GM12864 (cell line): ENCODE results near the gene STYXL1.
A peak's percentile ranks its signal among the peaks of the same experiment; 100 is the strongest.

ENCODE experiments used
- DNase-seq: peaks from one replicate; pipeline ENCODE4 v3.0.0-alpha.2; 2011; ENCODE audit warnings: low read depth
- H3K4me3 ChIP-seq: 2 replicates; pipeline ENCODE4 v1.5.1; 2011; ENCODE audit warnings: mild to moderate bottlenecking, low read depth, low read length, control low read depth
- TF ChIP-seq, protein P1 (sequence below): IDR thresholded peaks from 2 replicates; pipeline ENCODE4 v1.5.1; 2011; ENCODE audit warnings: low read depth, mild to moderate bottlenecking, moderate library complexity, low read length, control low read depth, inconsistent platforms; ENCODE audit errors: missing control alignments

Gene STYXL1

DNA sequence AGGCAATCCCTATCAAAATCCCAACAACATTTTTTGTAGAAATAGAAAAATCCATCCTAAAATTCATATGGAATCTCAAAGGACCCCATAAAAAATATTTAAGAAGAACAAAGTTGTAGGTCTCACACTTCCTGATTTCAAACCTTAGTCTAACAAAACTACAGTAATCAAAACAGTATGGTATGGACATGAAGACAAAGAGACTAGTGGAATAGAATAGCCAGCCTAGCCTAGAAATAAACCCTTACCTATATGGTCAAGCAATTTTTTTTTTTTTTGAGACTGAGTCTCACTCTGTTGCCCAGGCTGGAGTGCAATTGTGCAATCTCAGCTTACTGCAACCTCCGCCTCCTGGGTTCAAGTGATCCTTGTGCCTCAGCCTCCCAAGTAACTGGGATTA is 49.8 kb downstream of the STYXL1 start:
- TF ChIP-seq, protein P1, sequence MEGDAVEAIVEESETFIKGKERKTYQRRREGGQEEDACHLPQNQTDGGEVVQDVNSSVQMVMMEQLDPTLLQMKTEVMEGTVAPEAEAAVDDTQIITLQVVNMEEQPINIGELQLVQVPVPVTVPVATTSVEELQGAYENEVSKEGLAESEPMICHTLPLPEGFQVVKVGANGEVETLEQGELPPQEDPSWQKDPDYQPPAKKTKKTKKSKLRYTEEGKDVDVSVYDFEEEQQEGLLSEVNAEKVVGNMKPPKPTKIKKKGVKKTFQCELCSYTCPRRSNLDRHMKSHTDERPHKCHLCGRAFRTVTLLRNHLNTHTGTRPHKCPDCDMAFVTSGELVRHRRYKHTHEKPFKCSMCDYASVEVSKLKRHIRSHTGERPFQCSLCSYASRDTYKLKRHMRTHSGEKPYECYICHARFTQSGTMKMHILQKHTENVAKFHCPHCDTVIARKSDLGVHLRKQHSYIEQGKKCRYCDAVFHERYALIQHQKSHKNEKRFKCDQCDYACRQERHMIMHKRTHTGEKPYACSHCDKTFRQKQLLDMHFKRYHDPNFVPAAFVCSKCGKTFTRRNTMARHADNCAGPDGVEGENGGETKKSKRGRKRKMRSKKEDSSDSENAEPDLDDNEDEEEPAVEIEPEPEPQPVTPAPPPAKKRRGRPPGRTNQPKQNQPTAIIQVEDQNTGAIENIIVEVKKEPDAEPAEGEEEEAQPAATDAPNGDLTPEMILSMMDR, result no peak

DNA sequence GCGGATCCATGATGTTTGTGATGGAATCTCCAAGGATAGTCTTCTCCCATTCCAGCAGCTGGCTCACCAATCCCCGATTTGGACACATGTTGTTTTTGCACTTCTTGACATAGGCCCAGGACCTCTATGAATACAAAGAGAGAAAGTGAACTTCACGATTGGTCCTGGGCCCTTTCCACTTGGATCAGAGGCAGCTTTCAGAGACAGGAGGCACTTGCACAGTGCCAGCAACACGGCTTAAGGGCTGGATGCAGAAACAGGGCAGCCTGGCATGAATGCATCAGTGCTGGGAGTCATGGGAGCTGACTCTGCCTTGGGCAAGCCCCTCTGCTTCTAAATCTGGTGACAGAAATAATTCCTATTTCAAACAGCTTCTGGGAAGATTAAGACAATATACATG is 51.3 kb downstream of the STYXL1 start:
- DNase-seq, result no peak
- H3K4me3 ChIP-seq, result no peak overlapping the region
- TF ChIP-seq, protein P1, result no peak

More for the DNA sequence above, 49.8 kb downstream of the STYXL1 start:
- DNase-seq, result no peak
- H3K4me3 ChIP-seq, result no peak overlapping the region

DNA sequence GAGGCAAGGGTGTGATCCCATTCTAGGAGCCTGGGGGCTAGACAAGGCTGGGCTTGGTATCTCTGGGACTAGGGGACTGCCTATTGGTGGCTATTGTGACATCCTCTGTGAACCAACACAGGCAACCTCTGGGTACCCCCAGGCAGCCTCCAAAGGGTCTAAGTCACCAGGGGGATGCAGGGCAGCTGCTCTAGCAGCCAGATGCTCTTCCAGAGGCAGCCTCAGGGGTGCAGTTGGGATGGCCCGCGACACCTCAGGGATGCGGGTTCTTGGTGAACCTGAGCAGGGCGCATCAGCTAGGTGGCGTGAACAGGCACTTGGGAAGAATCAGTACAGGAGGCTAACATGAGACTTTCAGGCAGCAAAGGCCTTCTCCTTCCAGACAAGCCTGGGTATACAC is 51.8 kb downstream of the STYXL1 start:
- TF ChIP-seq, protein P1, result no peak
- no peak overlapping the region for H3K4me3 ChIP-seq
- DNase-seq, result no peak

DNA sequence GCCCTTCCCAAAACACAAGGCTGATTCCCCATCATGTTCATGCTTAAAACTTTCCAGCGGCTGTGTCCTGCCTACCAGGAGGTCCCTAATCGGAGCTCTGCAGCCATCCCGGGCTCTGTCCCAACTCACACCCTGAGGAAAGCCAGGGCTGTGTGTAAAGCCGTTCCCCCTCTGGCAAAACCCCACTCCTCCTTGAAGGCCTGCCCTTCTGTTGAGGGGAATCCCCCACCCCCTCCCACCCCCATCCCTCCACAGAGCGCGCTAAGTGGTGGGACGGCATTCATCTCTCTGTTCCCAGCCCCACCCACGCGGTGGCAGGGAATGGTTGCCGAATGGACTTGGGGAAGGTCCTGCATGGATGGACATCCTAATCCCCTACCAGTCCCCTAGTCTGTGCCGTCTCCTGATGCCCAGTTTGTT is 52.7 kb downstream of the STYXL1 start:
- DNase-seq, result no peak
- peak overlapping the region; percentile 96 for H3K4me3 ChIP-seq
- TF ChIP-seq, protein P1, result no peak

DNA sequence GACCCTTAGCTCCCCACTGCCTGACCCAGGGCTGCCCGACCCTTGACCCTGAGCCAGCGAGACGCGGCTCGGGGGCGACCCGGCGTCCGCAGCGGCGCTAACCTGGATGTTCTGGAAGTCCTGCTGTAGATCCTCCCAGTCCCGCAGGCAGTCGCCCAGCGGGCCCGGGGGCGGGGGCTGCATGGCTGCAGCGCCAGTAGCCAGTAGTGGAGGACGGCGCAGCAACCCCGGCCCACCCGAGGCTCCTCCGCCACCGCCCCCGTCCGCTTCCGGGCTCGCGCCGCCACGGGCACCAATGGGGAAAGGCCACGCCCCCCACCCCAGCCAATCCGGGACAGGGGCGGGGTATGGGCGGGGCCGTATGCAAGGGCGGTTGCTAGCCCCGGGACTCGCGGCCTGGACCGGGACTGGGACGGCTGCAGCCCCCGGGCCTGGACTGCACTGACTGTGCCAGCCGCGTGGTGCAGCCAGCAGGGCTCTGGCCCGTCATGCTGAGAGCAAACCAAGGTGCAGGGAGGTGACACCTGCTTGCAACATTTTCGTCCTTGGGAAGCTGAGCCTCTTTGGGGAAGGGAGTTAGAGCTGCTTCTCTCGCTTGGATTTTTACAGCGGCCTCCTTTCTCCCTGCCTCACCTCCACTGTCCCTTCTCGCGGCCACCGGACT is 53.3 kb downstream of the STYXL1 start, which contains the start of gene TMEM120A:
Gene TMEM120A, minus strand, starts transcription at position 208 of the 664 bp plus-strand sequence. Its CDS starts 25 bp downstream, at position 183.
- TF ChIP-seq, protein P1, result peak; percentile 8
- H3K4me3 ChIP-seq, result peak within 1 kb of the TSS; percentile 96
- DNase-seq, result peak; percentile 51

DNA sequence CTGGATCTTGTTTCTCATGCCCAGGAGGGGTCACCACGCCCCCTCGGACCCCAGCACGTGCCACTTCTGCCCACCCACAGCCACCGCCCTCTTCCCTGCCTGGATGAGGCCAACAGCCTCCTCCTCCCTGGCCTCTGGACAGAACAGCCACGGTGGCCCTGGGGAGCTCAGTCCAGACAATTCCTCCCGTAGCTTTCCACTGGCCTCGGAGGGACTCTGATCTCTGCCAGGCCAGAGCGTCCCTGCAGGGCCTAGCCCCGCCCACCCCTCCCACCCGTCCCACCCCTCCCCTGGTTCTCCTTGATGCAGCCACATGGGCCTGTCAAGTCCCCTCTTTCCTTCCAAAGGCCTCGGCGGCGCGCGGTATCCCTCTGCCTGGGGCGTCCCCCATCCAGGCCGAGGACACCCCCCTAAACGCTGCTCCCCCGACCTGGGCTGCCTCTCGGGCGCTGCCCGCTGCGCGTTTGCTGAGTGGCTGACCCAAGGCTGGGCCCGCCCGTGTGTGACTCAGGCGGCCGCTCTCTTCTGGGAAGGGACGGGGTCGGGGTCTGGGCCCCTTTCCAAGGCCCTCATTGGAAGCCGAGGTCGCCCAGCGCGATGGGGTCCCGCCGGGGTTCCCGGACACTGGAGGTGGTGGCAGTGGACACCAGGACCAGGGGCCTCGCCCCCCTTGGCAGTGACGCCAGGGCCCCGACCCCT is 54.0 kb downstream of the STYXL1 start:
- TF ChIP-seq, protein P1, result no peak
- peak overlapping the region; percentile 96 for H3K4me3 ChIP-seq
- no peak for DNase-seq
